Naive B cell (primary cell): Measurements from ENCODE around the gene COPS9. TPM values are rescaled to one million over a fixed set of nuclear protein-coding genes. Genes with fewer than 3 reads are reported as not detected.

ENCODE experiments used
- ATAC-seq, 2 donors: fragments of 150-1000 bp; cut with Tn5 transposase; 2 replicates each; pipeline ENCODE4 v1.10.0; 2021; ENCODE audit warnings: low read depth in 2 of 2, mild to moderate bottlenecking in 2 of 2, moderate library complexity in 2 of 2
- DNase-seq: peaks from one replicate; pipeline ENCODE4 v3.0.0; 2022
- H3K27ac Mint-ChIP-seq, 6 donors: one replicate each; pipeline ENCODE4 v1.8.0; 2020 to 2022; ENCODE audit warnings: mild to moderate bottlenecking in 6 of 6, mixed read lengths in 6 of 6, moderate library complexity in 5 of 6, inconsistent platforms in 2 of 6
- H3K27me3 Mint-ChIP-seq, 3 donors: one replicate each; pipeline ENCODE4 v1.8.0; 2021 to 2022; ENCODE audit warnings: mixed read lengths in 3 of 3, mild to moderate bottlenecking in 1 of 3
- H3K36me3 Mint-ChIP-seq, 2 donors: one replicate each; pipeline ENCODE4 v1.8.0; 2020 to 2022; ENCODE audit warnings: mixed read lengths in 2 of 2, inconsistent platforms in 1 of 2, mild to moderate bottlenecking in 1 of 2
- H3K4me1 Mint-ChIP-seq, 3 donors: one replicate each; pipeline ENCODE4 v1.8.0; 2020 to 2022; ENCODE audit warnings: mixed read lengths in 3 of 3, inconsistent platforms in 1 of 3, mild to moderate bottlenecking in 1 of 3, moderate library complexity in 1 of 3
- H3K4me3 Mint-ChIP-seq, 8 donors: one replicate each; pipeline ENCODE4 v1.8.0; 2020 to 2022; ENCODE audit warnings: mild to moderate bottlenecking in 8 of 8, mixed read lengths in 8 of 8, moderate library complexity in 8 of 8, inconsistent platforms in 2 of 8
- H3K9me3 Mint-ChIP-seq, 7 donors: one replicate each; pipeline ENCODE4 v1.8.0; 2020 to 2022; ENCODE audit warnings: mixed read lengths in 7 of 7, mild to moderate bottlenecking in 5 of 7, inconsistent platforms in 2 of 7, moderate library complexity in 1 of 7
- polyA plus RNA-seq, 6 donors: library from polyadenylated mRNA; unstranded; fragments of 300-500 nt; fragmentation: Illumina TruSeq; gene quantifications; one replicate each; pipeline ENCODE4 v1.2.3, GENCODE V29; 2021; ENCODE audit warnings: low read depth in 6 of 6

Gene COPS9
- polyA plus RNA-seq, 6 donors from 2014 or later, result 182 to 232 (median 207) TPM

GRCh38 chr2:240170883-240171282, 34.8 kb upstream of the COPS9 start:
- Mint-ChIP-seq H3K4me1 (peaks cover 0 to 3% (median 0%) of the 10 kb centered on the region in 3 donors), H3K4me3 (no peak overlapping the region), H3K27ac (no peak overlapping the region), H3K9me3 (peaks cover 0 to 10% (median 4%) of the 10 kb centered on the region in 7 donors), H3K36me3 (no peaks in the 10 kb centered on the region), H3K27me3 (peaks cover 4 to 12% (median 8%) of the 10 kb centered on the region in 3 donors)
- no peak for DNase-seq
- no peak for ATAC-seq

GRCh38 chr2:240170354-240170735, 34.2 kb upstream of the COPS9 start:
- H3K4me1 Mint-ChIP-seq, result peaks cover 0 to 3% (median 0%) of the 10 kb centered on the region in 3 donors
- H3K27me3 Mint-ChIP-seq, result peaks cover 0 to 14% (median 8%) of the 10 kb centered on the region in 3 donors
- H3K9me3 Mint-ChIP-seq, result peaks cover 0 to 10% (median 4%) of the 10 kb centered on the region in 7 donors
- no peak overlapping the region for H3K27ac Mint-ChIP-seq
- H3K4me3 Mint-ChIP-seq, result no peak overlapping the region
- no peak for ATAC-seq
- H3K36me3 Mint-ChIP-seq, result no peaks in the 10 kb centered on the region
- DNase-seq, result no peak

DNA sequence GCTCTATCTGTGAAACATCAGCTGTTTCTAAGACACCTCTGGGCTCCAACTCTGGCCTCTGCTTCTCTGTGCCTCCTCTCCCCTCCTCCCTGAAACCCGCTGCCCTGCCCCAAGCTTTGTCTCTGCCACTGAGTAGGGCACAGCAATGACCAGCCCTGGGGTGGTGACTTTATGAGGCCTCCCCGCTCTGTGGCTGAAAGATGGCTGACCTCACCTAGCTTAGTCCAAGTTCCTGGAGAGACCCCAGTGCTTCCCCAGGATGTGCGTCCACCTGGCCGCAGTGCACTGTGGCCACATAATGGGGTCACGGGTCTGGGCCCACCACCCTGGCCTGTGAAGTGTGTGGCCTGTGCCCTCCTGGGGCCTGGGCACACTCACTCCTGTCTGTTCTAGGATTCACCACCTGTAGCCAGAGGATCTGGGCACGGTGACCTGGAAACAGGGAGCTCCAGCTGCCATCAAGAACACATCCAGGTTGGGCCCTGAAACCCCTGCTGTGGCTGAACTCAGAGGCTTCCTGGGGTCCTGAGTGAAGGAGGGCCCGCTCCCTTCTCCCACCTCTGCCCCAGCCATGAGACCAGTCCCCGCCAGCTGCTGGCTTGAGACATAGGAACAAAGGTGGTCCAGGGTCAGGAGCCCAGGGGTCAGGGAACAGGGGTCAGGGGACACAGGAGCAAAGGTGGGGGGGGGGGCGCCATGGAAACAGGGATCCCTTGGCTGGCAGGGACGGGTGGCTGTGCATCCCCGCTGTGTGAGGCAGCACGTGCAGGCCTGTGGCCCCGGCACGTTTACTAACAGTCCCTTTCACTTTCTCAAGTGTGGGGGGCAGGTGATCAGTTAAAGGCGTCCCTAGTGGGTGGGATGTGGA, 33.6 kb upstream of the COPS9 start:
- H3K36me3 Mint-ChIP-seq, result no peaks in the 10 kb centered on the region
- H3K27me3 Mint-ChIP-seq, result peaks cover 0 to 16% (median 8%) of the 10 kb centered on the region in 3 donors
- ATAC-seq (no peak), DNase-seq (no peak)
- H3K9me3 Mint-ChIP-seq, result peaks cover 0 to 10% (median 4%) of the 10 kb centered on the region in 7 donors
- no peak overlapping the region for H3K27ac Mint-ChIP-seq
- no peak overlapping the region for H3K4me3 Mint-ChIP-seq
- H3K4me1 Mint-ChIP-seq, result peaks cover 0 to 3% (median 0%) of the 10 kb centered on the region in 3 donors

- Mint-ChIP-seq H3K4me1 (peaks cover 0 to 3% (median 0%) of the 10 kb centered on the region in 3 donors), H3K4me3 (no peak overlapping the region), H3K9me3 (peaks cover 0 to 10% (median 4%) of the 10 kb centered on the region in 7 donors), H3K27ac (no peak overlapping the region), H3K27me3 (peaks cover 0 to 16% (median 0%) of the 10 kb centered on the region in 3 donors), H3K36me3 (no peaks in the 10 kb centered on the region)
- no peak for ATAC-seq
- DNase-seq, result no peak
Observed at GRCh38 chr2:240168546-240169361, 32.6 kb upstream of the COPS9 start.

DNA sequence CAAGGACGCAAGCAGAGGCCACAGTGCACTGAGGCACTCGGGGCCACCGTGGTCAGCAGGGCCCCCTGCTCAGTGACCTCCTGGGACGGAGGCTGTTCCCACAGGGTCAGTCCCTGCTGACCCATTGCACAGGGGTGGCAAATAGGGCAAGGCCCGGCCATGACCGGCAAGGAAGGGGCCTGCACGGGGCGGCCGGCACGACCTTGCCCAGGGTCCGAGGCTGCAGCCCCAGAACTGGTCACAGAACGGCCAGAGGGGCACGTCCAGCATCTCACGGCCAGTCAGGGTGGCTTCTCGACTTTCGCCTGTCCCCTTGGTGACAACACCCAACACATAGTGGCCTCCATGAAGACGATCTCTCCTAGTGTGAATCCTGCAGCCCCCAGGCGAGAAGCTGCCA, 31.9 kb upstream of the COPS9 start:
- Mint-ChIP-seq H3K27ac (no peak overlapping the region), H3K36me3 (no peaks in the 10 kb centered on the region), H3K4me3 (no peak overlapping the region), H3K27me3 (peaks cover 0 to 16% (median 0%) of the 10 kb centered on the region in 3 donors), H3K4me1 (peaks cover 0 to 3% (median 0%) of the 10 kb centered on the region in 3 donors), H3K9me3 (peaks cover 0 to 10% (median 4%) of the 10 kb centered on the region in 7 donors)
- no peak for DNase-seq
- ATAC-seq, result no peak

DNA sequence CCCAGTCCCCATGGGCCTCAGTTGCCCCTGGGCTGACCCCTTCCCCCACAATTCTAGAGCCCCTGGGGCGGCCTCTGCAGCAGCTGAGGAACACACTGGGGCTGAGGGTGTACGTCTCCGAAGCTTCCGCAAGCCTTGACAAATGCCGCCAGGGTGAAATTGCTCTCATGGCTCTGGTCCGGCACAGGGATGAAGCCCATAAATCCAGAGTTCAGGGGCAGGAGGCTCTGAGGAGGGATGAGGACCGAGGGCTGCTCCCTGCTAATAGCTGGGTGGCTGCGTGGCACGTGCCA, 31.4 kb upstream of the COPS9 start:
- Mint-ChIP-seq H3K4me3 (no peak overlapping the region), H3K9me3 (peaks cover 0 to 9% (median 2%) of the 10 kb centered on the region in 7 donors), H3K4me1 (no peaks in the 10 kb centered on the region), H3K27me3 (peaks cover 0 to 16% (median 0%) of the 10 kb centered on the region in 3 donors), H3K27ac (peak overlapping the region in 1 of 6 donors; percentile 47), H3K36me3 (no peaks in the 10 kb centered on the region)
- ATAC-seq (no peak), DNase-seq (no peak)

- Mint-ChIP-seq H3K27ac (peak overlapping the region in 1 of 6 donors; percentile 44), H3K36me3 (no peaks in the 10 kb centered on the region), H3K9me3 (peaks cover 0 to 9% (median 0%) of the 10 kb centered on the region in 7 donors), H3K4me3 (no peak overlapping the region), H3K4me1 (no peaks in the 10 kb centered on the region), H3K27me3 (peaks cover 0 to 16% (median 0%) of the 10 kb centered on the region in 3 donors)
- ATAC-seq (no peak), DNase-seq (no peak)
Observed at GRCh38 chr2:240166761-240167587, 30.9 kb upstream of the COPS9 start.

DNA sequence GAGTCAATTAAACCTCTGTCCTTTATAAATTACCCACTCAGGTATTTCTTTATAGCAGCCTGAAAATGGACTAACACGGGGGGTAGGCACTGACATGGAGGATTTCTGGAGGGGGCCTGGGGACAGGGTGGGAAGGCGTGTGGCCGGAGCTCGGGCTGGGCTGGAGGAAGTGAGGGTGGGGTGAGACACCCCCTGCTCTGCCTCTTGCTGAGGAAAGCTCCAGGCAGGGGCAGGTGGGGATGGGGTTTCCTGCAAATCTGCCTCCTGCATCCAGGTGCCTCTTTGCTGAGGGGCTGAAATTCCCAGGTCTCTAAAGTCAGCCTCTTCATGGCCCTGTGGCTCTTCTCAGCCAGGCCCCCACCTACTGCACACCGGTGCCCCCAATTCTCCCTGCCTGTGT, 30.1 kb upstream of the COPS9 start:
- H3K4me3 Mint-ChIP-seq, result no peak overlapping the region
- H3K4me1 Mint-ChIP-seq, result no peaks in the 10 kb centered on the region
- peaks cover 0 to 11% (median 0%) of the 10 kb centered on the region in 3 donors for H3K27me3 Mint-ChIP-seq
- no peak for ATAC-seq
- H3K36me3 Mint-ChIP-seq, result no peaks in the 10 kb centered on the region
- no peak overlapping the region for H3K27ac Mint-ChIP-seq
- peaks cover 0 to 9% (median 0%) of the 10 kb centered on the region in 7 donors for H3K9me3 Mint-ChIP-seq
- no peak for DNase-seq

- no peak overlapping the region for H3K27ac Mint-ChIP-seq
- peaks cover 0 to 9% (median 0%) of the 10 kb centered on the region in 7 donors for H3K9me3 Mint-ChIP-seq
- no peak overlapping the region for H3K4me3 Mint-ChIP-seq
- H3K4me1 Mint-ChIP-seq, result no peaks in the 10 kb centered on the region
- DNase-seq (no peak), ATAC-seq (no peak)
- no peaks in the 10 kb centered on the region for H3K36me3 Mint-ChIP-seq
- H3K27me3 Mint-ChIP-seq, result peaks cover 0 to 10% (median 0%) of the 10 kb centered on the region in 3 donors
Observed at GRCh38 chr2:240165661-240166060, 29.6 kb upstream of the COPS9 start.

- Mint-ChIP-seq H3K36me3 (no peaks in the 10 kb centered on the region), H3K9me3 (peaks cover 0 to 9% (median 0%) of the 10 kb centered on the region in 7 donors), H3K4me1 (no peaks in the 10 kb centered on the region), H3K27ac (no peak overlapping the region), H3K4me3 (no peak overlapping the region), H3K27me3 (peaks cover 0 to 11% (median 0%) of the 10 kb centered on the region in 3 donors)
- DNase-seq (no peak), ATAC-seq (no peak)
Observed at GRCh38 chr2:240165034-240165433, 28.9 kb upstream of the COPS9 start.

DNA sequence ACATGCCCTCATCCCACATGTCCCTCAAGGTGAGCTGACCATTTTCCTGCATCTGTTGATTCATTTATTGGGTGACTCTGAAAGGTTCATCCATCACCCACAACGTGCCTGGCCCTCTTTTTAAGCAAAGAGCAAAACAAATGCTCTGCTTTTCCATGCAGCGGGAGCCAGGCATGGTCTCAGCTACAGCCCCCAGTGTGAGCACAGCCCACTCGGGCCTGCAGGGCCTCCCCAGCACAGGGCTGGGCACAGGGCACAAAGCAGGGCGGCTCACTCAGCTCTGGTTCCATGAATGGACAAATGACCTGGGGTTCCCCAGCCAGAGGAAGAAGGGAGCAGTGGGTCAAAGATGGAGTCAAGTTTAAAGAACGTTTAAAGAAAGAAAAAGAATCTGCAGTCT, 28.5 kb upstream of the COPS9 start:
- DNase-seq (no peak), ATAC-seq (no peak)
- no peaks in the 10 kb centered on the region for H3K4me1 Mint-ChIP-seq
- H3K9me3 Mint-ChIP-seq, result peaks cover 0 to 9% (median 0%) of the 10 kb centered on the region in 7 donors
- no peak overlapping the region for H3K27ac Mint-ChIP-seq
- H3K27me3 Mint-ChIP-seq, result peaks cover 0 to 14% (median 0%) of the 10 kb centered on the region in 3 donors
- peak overlapping the region in 1 of 8 donors; percentile 15 for H3K4me3 Mint-ChIP-seq
- H3K36me3 Mint-ChIP-seq, result no peaks in the 10 kb centered on the region

DNA sequence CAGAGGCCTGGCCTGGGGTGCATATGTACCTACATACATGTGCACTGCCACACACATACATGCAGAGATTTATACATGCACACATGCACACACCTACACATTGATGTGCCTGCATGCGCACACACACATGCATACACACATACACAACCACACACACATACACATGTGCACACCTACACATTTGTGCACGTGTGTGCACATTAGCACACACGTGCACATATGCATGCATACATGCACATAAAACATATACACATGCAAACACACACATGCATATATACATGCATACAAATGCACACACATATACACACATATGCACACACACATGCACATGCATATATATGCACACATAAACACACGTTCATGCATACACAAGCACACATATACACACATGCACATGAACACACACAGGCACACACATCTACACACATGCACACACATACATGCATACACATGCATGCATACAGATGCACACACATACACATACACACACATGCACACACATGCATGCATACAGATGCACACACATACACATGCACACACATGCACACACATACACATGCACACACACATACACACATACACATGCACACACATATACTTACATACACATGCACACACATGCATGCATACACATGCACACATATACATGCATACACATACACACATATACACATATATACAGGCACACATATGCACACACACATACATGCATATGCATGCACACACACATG, 27.9 kb upstream of the COPS9 start:
- Mint-ChIP-seq H3K27me3 (peaks cover 0 to 14% (median 0%) of the 10 kb centered on the region in 3 donors), H3K4me3 (no peak overlapping the region), H3K4me1 (no peaks in the 10 kb centered on the region), H3K36me3 (no peaks in the 10 kb centered on the region), H3K27ac (no peak overlapping the region), H3K9me3 (peaks cover 0 to 9% (median 0%) of the 10 kb centered on the region in 7 donors)
- ATAC-seq, result no peak
- DNase-seq, result no peak
